GM23338 (cell line): ENCODE data around the gene GALNT14. TPM values are rescaled to one million over a fixed set of nuclear protein-coding genes. Genes with fewer than 3 reads are reported as not detected.

Source experiments
- ATAC-seq: fragments of 200-7000 bp; cut with Tn5 transposase; 3 replicates; pipeline ENCODE4 v1.9.1; 2020
- DNase-seq: peaks from one replicate; pipeline ENCODE4 v3.0.0-alpha.2; 2015; ENCODE audit warnings: low spot score
- H2AFZ ChIP-seq: fragments of 200-600 bp; sonication (generic); 2 replicates; pipeline ENCODE4 v1.8.0; 2016; ENCODE audit warnings: antibody characterized with exemption, mild to moderate bottlenecking, moderate library complexity
- H3F3A ChIP-seq: fragments of 200-600 bp; sonication (generic); replicated peaks from 2 replicates; pipeline ENCODE4 v1.8.0; 2017; ENCODE audit warnings: antibody characterized with exemption, mixed run types, low read depth
- H3K27ac ChIP-seq: fragments of 200-600 bp; sonication (generic); 2 replicates; pipeline ENCODE4 v1.6.1; 2016; ENCODE audit warnings: low read depth
- H3K27me3 ChIP-seq: fragments of 200-600 bp; sonication (generic); 2 replicates; pipeline ENCODE4 v1.8.0; 2016; ENCODE audit warnings: mild to moderate bottlenecking, mixed run types, moderate library complexity; ENCODE audit not compliant: insufficient read depth
- H3K36me3 ChIP-seq: fragments of 200-600 bp; sonication (generic); 2 replicates; pipeline ENCODE4 v1.8.0; 2016; ENCODE audit warnings: mild to moderate bottlenecking; ENCODE audit not compliant: insufficient read depth
- H3K4me1 ChIP-seq: fragments of 200-600 bp; sonication (generic); 2 replicates; pipeline ENCODE4 v1.8.0; 2016; ENCODE audit warnings: mild to moderate bottlenecking, moderate library complexity; ENCODE audit not compliant: insufficient read depth
- H3K4me2 ChIP-seq: fragments of 200-600 bp; sonication (generic); 2 replicates; pipeline ENCODE4 v1.7.1; 2017; ENCODE audit warnings: mixed run types
- H3K4me3 ChIP-seq: fragments of 200-600 bp; sonication (generic); 2 replicates; pipeline ENCODE4 v1.6.1; 2016; ENCODE audit warnings: mixed run types
- H3K79me2 ChIP-seq: fragments of 200-600 bp; sonication (generic); replicated peaks from 2 replicates; pipeline ENCODE4 v1.8.0; 2017; ENCODE audit warnings: mild to moderate bottlenecking; ENCODE audit not compliant: insufficient read depth
- H3K9me2 ChIP-seq: fragments of 200-600 bp; sonication (generic); 2 replicates; pipeline ENCODE4 v1.8.0; 2017; ENCODE audit not compliant: insufficient read depth
- H4K20me1 ChIP-seq: fragments of 200-600 bp; sonication (generic); replicated peaks from 2 replicates; pipeline ENCODE4 v1.8.0; 2017; ENCODE audit warnings: mild to moderate bottlenecking; ENCODE audit not compliant: insufficient read depth
- H3K27ac Mint-ChIP-seq: 2 replicates; pipeline ENCODE4 v1.8.0; 2020; ENCODE audit warnings: inconsistent platforms, mild to moderate bottlenecking, moderate library complexity, mixed read lengths
- H3K27me3 Mint-ChIP-seq: 3 replicates; pipeline ENCODE4 v1.8.0; 2022; ENCODE audit warnings: low read depth, mild to moderate bottlenecking, moderate library complexity, mixed read lengths, inconsistent platforms; ENCODE audit not compliant: insufficient read depth, poor library complexity
- H3K36me3 Mint-ChIP-seq: 3 replicates; pipeline ENCODE4 v1.8.0; 2021; ENCODE audit warnings: low read depth, mild to moderate bottlenecking, inconsistent platforms, moderate library complexity, mixed read lengths
- H3K4me1 Mint-ChIP-seq: 3 replicates; pipeline ENCODE4 v1.8.0; 2020; ENCODE audit warnings: mild to moderate bottlenecking, inconsistent platforms, mixed read lengths
- H3K4me3 Mint-ChIP-seq: 3 replicates; pipeline ENCODE4 v1.8.0; 2021; ENCODE audit warnings: moderate library complexity, mild to moderate bottlenecking, inconsistent platforms, mixed read lengths
- H3K9me3 Mint-ChIP-seq: 3 replicates; pipeline ENCODE4 v1.8.0; 2020; ENCODE audit warnings: moderate library complexity, mild to moderate bottlenecking, inconsistent platforms, mixed read lengths
- CREB1 ChIP-seq: fragments of 250-450 bp; sonication (Bioruptor Pico); IDR thresholded peaks from 2 replicates; pipeline ENCODE4 v1.5.0; 2020; ENCODE audit warnings: low read depth, mild to moderate bottlenecking, moderate library complexity
- CTCF ChIP-seq, 2 experiments: fragments of 200-600 bp in 1 of 2; sonication (generic) in 1 of 2; conservative IDR thresholded peaks; 2 replicates each; pipeline versions ENCODE4 v1.5.1 to v1.6.1; 2016 to 2017; ENCODE audit warnings: antibody characterized with exemption in 2 of 2, low read depth in 2 of 2, mild to moderate bottlenecking in 2 of 2, moderate library complexity in 1 of 2
- EZH2 ChIP-seq: fragments of 200-600 bp; sonication (generic); IDR thresholded peaks from one replicate; pipeline ENCODE4 v1.8.0; 2017; ENCODE audit warnings: antibody characterized with exemption, mild to moderate bottlenecking, low read depth; ENCODE audit not compliant: unreplicated experiment
- EZH2phosphoT487 ChIP-seq: fragments of 200-600 bp; sonication (generic); IDR thresholded peaks from one replicate; pipeline ENCODE4 v1.8.1; 2018; ENCODE audit warnings: antibody characterized with exemption; ENCODE audit not compliant: unreplicated experiment
- JUNB ChIP-seq: IDR thresholded peaks from one replicate; pipeline ENCODE4 v1.6.1; 2016; ENCODE audit warnings: antibody characterized with exemption; ENCODE audit not compliant: unreplicated experiment
- NANOG ChIP-seq: IDR thresholded peaks from 2 replicates; pipeline ENCODE4 v1.6.1; 2016; ENCODE audit warnings: antibody characterized with exemption, borderline replicate concordance
- REST ChIP-seq: IDR thresholded peaks from one replicate; pipeline ENCODE4 v1.6.1; 2018; ENCODE audit warnings: antibody characterized with exemption; ENCODE audit not compliant: unreplicated experiment
- STAT1 ChIP-seq: IDR thresholded peaks from one replicate; pipeline ENCODE4 v1.6.1; 2016; ENCODE audit warnings: antibody characterized with exemption; ENCODE audit not compliant: unreplicated experiment
- ZNF114 ChIP-seq: fragments of 250-450 bp; sonication (Bioruptor Pico); IDR thresholded peaks from 2 replicates; pipeline ENCODE4 v1.5.0; 2020; ENCODE audit warnings: mild to moderate bottlenecking, moderate library complexity
- ZNF462 ChIP-seq: fragments of 250-450 bp; sonication (Bioruptor Pico); IDR thresholded peaks from 2 replicates; pipeline ENCODE4 v1.5.0; 2020; ENCODE audit warnings: mild to moderate bottlenecking, moderate library complexity
- polyA plus RNA-seq: library from polyadenylated mRNA; unstranded; fragments of >200 nt; fragmentation: Nextera tagmentation; extraction: Ambion mirVana; gene quantifications from 2 replicates; pipeline ENCODE4 v1.2.1, GENCODE V29; 2016
- total RNA-seq: library from RNA; depleted of rRNA; stranded (reverse); fragments of >200 nt; shearing (Covaris generic); gene quantifications from 2 replicates; pipeline ENCODE4 v1.2.3, GENCODE V29; 2014

Gene GALNT14
- total and polyA plus RNA-seq, 2 experiments from 2014 or later: 5.4 to 7.7 TPM

GRCh38 chr2:31136000-31136399 is 2.2 kb downstream of the GALNT14 start:
- no peak overlapping the region for H3K4me3 ChIP-seq
- Mint-ChIP-seq H3K4me1 (peaks cover 42% of the 10 kb centered on the region), H3K27me3 (peaks cover 37% of the 10 kb centered on the region), H3K27ac (no peak overlapping the region), H3K9me3 (no peaks in the 10 kb centered on the region; the same call in 2 of the 3 replicates), H3K36me3 (no peaks in the 10 kb centered on the region), H3K4me3 (no peak overlapping the region)
- no peak for ATAC-seq
- no peak overlapping the region for H3K27ac ChIP-seq
- H3K9me2 ChIP-seq: peaks cover 5% of the 10 kb centered on the region; the same call in 1 of the 2 replicates
- peaks cover 22% of the 10 kb centered on the region for H3K4me1 ChIP-seq
- H4K20me1 ChIP-seq: no peaks in the 10 kb centered on the region
- no peaks in the 10 kb centered on the region for H3K36me3 ChIP-seq
- H3F3A ChIP-seq: no peaks in the 10 kb centered on the region
- TF ChIP-seq NANOG: no peak
- TF ChIP-seq EZH2phosphoT487: no peak
- no peak for TF ChIP-seq STAT1
- no peak for TF ChIP-seq JUNB
- no peak for TF ChIP-seq CREB1 (CRISPR knock-in tag)
- no peak for TF ChIP-seq ZNF462 (CRISPR knock-in tag)
- no peak for TF ChIP-seq EZH2
- TF ChIP-seq CTCF (conservative IDR thresholded peaks at IDR 0.05; ENCODE audit: low read depth in 2 of 2): no peak
- TF ChIP-seq REST: no peak
- TF ChIP-seq ZNF114 (CRISPR knock-in tag): no peak
- H3K79me2 ChIP-seq: peaks cover 3% of the 10 kb centered on the region; the same call in 1 of the 2 replicates
- peaks cover 60% of the 10 kb centered on the region for H3K27me3 ChIP-seq
- no peak overlapping the region for H3K4me2 ChIP-seq
- no peak overlapping the region for H2AFZ ChIP-seq
- no peak for DNase-seq
